GM12873 (cell line): Measurements from ENCODE around the gene RAET1E.

Experiments used
- TF ChIP-seq, protein P1 (sequence below): IDR thresholded peaks from 2 replicates; pipeline ENCODE4 v1.5.1; 2012; ENCODE audit warnings: low read depth, mild to moderate bottlenecking, moderate library complexity, low read length, control low read depth; ENCODE audit not compliant: insufficient read depth; ENCODE audit errors: missing control alignments

The RAET1E gene

DNA sequence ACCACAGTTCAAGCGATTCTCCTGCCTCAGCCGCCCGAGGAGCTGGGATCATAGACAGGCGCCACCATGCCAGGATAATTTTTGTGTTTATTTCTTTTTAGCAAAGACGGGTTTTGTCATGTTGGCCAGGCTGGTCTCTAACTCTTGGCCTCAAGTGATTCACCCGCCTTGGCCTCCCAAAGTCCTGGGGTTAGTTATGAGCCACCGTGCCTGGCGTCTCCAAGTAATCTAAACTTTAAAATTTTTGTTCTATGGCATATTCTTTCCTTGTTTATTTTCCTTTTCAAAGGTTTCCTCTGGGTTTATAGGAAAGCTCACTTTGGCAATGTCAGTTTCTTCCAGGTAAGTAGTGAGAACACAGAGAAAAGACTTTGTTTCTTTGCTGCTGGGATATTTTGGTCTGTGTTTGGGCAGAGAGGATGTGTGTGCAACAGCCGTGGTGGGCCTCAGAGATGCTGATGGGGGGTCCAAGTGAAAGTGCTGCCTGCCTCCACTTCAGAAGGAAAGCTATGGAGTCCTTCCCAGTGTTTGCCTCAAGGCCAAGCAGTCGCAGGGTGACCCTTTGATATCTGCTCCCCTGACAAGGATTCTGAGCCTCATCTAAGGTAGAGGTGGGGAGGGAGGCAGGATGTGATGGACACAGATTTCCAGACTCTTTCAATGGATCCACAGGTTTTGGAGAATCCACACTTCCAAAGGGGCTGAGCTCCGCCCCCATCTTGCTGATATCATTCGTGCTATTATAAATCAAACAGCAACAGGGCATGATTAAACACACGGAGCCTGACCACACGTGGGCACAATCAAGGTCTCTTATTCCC is 36.1 kb downstream of the RAET1E start:
- TF ChIP-seq, protein P1, sequence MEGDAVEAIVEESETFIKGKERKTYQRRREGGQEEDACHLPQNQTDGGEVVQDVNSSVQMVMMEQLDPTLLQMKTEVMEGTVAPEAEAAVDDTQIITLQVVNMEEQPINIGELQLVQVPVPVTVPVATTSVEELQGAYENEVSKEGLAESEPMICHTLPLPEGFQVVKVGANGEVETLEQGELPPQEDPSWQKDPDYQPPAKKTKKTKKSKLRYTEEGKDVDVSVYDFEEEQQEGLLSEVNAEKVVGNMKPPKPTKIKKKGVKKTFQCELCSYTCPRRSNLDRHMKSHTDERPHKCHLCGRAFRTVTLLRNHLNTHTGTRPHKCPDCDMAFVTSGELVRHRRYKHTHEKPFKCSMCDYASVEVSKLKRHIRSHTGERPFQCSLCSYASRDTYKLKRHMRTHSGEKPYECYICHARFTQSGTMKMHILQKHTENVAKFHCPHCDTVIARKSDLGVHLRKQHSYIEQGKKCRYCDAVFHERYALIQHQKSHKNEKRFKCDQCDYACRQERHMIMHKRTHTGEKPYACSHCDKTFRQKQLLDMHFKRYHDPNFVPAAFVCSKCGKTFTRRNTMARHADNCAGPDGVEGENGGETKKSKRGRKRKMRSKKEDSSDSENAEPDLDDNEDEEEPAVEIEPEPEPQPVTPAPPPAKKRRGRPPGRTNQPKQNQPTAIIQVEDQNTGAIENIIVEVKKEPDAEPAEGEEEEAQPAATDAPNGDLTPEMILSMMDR, result no peak

DNA sequence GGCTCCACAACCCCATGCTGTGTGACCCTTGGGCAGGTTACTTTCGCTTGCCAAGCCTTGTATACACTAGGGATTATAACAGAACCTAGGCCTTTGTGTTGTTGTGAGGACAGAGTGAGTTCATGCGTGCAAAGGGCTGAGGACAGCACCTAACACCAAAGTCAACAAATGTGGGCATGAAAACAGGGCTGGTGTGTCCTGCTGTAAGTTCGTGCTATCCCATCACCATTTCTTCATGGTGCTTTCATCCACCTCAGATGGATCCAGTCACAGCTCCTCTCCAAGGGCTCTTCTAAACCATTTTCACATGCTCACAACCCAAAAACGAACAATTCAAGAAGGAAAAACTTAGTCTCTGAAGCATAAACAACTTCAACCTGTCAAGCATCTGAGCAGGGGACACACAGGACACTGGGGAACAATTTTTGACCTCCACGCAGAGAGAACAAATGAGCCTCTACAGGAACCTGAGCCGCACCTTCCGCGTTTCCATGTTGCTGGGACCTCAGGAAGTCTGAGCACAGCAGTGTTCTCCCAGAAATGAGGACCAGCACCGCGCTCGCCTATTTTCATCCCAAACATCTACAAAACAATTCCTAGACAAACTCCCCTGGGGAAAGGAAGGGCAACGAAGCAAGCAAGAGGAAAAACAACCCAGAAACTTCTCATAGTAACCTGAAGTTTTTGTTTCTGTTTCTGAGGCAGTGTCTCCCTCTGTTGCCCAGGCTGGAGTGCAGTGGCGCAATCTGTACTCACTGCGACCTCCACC is 36.9 kb downstream of the RAET1E start:
- TF ChIP-seq, protein P1, result no peak

DNA sequence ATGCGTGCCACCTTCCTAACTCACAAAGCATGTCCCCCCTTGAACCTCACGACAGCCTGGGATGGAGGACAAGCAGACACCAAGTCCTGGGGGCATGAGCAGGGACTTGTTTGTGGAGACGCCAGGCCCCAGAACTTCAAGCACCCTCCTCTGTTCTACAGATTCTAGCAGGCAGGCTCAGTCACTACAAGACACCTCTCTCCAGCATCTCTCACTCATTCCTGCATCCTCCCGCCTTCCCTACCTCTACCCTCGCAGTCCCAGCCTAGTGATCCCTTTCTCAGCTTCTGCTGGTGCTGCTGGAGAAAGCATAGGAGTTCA is 37.4 kb downstream of the RAET1E start:
- TF ChIP-seq, protein P1, result no peak

DNA sequence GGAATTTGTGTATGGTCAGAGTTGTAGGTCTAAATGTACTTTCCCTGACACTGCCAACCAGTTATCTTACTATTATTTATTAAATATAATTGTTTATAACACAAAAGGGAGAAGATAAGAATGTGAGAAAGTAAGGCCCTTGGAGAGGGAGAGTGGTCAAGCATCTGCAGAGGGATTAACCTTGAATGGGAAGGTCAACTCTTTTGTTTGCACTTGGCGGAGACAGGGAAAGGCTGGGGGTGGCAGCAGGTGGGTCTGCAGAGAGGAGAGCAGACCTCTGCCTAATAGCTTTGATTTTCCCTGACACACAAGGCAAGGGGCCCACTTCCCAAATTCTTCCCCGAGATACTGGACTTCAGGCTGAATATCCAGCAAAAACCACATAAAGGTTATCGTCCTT is 38.0 kb downstream of the RAET1E start:
- TF ChIP-seq, protein P1, result no peak

DNA sequence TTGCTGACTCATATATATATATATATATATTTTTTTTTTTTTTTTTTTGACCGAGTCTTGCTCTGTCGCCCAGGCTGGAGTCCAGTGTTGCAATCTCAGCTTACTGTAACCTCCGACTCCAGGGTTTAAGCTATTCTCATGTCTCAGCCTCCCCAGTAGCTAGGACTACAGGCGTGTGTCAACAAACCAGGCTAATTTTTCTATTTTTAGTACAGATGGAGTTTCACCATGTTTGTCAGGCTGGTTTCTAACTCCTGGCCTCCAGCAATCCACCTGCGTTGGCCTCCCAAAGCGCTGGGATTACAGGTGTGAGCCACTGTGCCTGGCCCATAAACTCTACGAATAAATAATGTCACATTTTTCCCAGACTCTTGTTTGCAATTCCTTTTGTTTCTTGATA is 38.5 kb downstream of the RAET1E start:
- TF ChIP-seq, protein P1, result no peak

DNA sequence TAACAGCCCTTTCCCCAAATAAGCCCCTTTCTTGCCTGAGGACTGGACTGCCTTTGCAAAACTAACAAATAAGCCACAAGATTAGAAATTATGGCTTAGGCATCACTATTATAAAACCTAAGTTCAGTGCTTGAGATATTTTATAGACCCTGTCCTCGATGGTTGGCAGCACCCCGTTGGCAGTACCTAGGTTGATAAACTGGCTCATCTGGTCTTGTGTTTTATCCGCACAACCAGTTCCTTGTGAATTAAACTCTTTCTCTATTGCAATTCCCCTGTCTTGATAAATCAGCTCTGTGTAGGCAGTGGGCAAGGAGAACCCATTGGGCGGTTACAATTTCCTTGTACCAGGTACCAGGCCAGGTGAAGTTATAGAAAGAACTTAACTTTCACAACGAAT is 40.4 kb downstream of the RAET1E start:
- TF ChIP-seq, protein P1, result no peak

DNA sequence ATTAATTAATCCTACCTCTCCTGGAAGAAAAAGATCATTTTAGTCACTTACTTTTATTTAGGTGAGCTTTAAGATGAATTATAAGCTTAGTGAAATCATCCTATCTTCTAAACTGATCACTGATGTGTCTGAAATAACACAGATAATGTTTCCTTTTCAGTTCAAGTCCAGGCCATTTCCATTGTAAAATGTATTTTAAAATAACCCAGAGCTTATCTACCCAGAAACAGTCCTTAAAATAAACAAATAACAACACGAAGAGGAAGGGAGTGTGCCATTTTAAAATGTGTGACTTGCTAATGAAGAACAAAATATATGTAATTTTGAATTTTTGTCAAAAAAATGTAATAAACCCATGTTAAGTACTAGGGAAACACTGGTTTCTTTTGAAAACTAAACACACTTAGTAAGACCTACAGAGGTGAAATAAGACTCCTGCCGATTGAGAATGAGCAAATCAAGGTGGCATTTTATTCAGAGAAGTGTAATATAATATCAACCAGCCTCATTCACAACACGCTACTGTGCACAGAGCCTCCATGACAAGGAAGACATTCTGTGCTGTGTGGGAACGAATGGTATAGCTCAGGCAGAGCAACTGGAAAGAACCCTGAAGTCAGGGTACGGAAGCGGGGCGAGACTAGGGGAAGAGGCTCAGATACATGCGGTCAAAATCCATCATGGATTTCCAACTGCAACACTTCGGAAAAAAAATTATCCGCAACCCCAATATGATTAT is 41.5 kb downstream of the RAET1E start:
- TF ChIP-seq, protein P1, result no peak
